ENCODE data around the gene ZSCAN30.
A peak's percentile ranks its signal among the peaks of the same experiment; 100 is the strongest.

Gene ZSCAN30

GRCh38 chr18:35282353-35282752, 7.7 kb downstream of the ZSCAN30 start:
- Histone ChIP-seq H3K27ac (ENCODE audit: low read length) (no peak overlapping the region), H3K27me3 (ENCODE audit: control insufficient read depth in 1 of 2, insufficient read depth in 2 of 2, low read length in 2 of 2) (no peaks in the 10 kb centered on the region), H3K9me3 (ENCODE audit: control insufficient read depth in 2 of 2, low read length in 2 of 2) (no peaks in the 10 kb centered on the region), H3K36me3 (ENCODE audit: control insufficient read depth in 2 of 2, insufficient read depth in 2 of 2, low read length in 2 of 2) (peaks cover 2% of the 10 kb centered on the region in 2 donors), H3K4me3 (ENCODE audit: low read length in 2 of 2) (no peak overlapping the region), H3K4me1 (ENCODE audit: control insufficient read depth, insufficient read depth, low read length) (no peaks in the 10 kb centered on the region), H3K9ac (ENCODE audit: low read length in 2 of 2) (no peak overlapping the region)

DNA sequence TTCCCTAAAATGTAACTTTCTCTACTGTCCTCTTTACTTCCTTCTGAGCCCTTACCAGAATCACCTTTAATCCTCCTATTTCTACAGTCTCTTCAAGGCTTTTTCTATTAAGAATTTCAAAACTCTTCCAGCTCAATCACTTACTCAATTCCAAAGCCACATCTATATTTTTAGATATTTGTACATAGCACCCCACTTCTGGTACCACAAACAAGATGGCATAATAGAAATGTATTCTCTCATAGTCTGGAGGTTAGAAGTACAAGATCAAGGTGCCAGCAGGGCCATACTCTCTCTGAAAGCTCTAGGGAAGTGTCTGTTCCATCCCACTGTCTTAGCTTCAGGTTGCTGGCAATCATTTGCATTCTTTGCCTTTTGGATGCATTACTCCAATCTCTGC, 11.1 kb downstream of the ZSCAN30 start:
- Histone ChIP-seq H3K9ac (ENCODE audit: low read length in 2 of 2) (no peak overlapping the region), H3K36me3 (ENCODE audit: control insufficient read depth in 2 of 2, insufficient read depth in 2 of 2, low read length in 2 of 2) (peaks cover 1 to 2% of the 10 kb centered on the region in 2 donors), H3K4me1 (ENCODE audit: control insufficient read depth, insufficient read depth, low read length) (no peaks in the 10 kb centered on the region), H3K4me3 (ENCODE audit: low read length in 2 of 2) (no peak overlapping the region), H3K27me3 (ENCODE audit: control insufficient read depth in 1 of 2, insufficient read depth in 2 of 2, low read length in 2 of 2) (no peaks in the 10 kb centered on the region), H3K27ac (ENCODE audit: low read length) (no peak overlapping the region), H3K9me3 (ENCODE audit: control insufficient read depth in 2 of 2, low read length in 2 of 2) (no peaks in the 10 kb centered on the region)

DNA sequence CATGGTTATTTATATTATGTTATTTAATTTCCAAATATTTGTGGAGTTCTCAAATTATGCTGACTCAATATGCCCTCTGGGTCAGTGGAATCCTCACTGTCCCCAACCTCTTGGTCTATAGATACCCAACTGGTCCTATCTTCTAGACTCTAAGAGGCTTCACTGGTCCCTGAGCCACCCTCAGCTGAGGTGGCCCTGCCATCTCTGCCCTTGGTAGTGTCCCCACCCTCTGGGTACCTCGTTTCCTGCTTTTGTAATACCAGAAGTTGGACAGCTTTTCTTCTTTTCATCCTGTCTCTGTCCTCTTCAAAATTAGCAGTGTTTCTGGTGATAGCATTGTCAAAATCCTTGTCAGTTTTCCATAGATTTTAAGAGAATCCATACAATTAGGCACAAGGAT, 11.9 kb downstream of the ZSCAN30 start:
- Histone ChIP-seq H3K4me1 (ENCODE audit: control insufficient read depth, insufficient read depth, low read length) (no peaks in the 10 kb centered on the region), H3K36me3 (ENCODE audit: control insufficient read depth in 2 of 2, insufficient read depth in 2 of 2, low read length in 2 of 2) (peaks cover 0 to 4% of the 10 kb centered on the region in 2 donors), H3K27me3 (ENCODE audit: control insufficient read depth in 1 of 2, insufficient read depth in 2 of 2, low read length in 2 of 2) (no peaks in the 10 kb centered on the region), H3K9ac (ENCODE audit: low read length in 2 of 2) (no peak overlapping the region), H3K27ac (ENCODE audit: low read length) (no peak overlapping the region), H3K4me3 (ENCODE audit: low read length in 2 of 2) (no peak overlapping the region), H3K9me3 (ENCODE audit: control insufficient read depth in 2 of 2, low read length in 2 of 2) (no peaks in the 10 kb centered on the region)

- Histone ChIP-seq H3K4me3 (ENCODE audit: low read length in 2 of 2) (no peak overlapping the region), H3K27ac (ENCODE audit: low read length) (no peak overlapping the region), H3K4me1 (ENCODE audit: control insufficient read depth, insufficient read depth, low read length) (no peaks in the 10 kb centered on the region), H3K9me3 (ENCODE audit: control insufficient read depth in 2 of 2, low read length in 2 of 2) (no peaks in the 10 kb centered on the region), H3K36me3 (ENCODE audit: control insufficient read depth in 2 of 2, insufficient read depth in 2 of 2, low read length in 2 of 2) (peaks cover 0 to 4% of the 10 kb centered on the region in 2 donors), H3K27me3 (ENCODE audit: control insufficient read depth in 1 of 2, insufficient read depth in 2 of 2, low read length in 2 of 2) (no peaks in the 10 kb centered on the region), H3K9ac (ENCODE audit: low read length in 2 of 2) (no peak overlapping the region)
Observed at GRCh38 chr18:35277633-35278032, 12.4 kb downstream of the ZSCAN30 start.

DNA sequence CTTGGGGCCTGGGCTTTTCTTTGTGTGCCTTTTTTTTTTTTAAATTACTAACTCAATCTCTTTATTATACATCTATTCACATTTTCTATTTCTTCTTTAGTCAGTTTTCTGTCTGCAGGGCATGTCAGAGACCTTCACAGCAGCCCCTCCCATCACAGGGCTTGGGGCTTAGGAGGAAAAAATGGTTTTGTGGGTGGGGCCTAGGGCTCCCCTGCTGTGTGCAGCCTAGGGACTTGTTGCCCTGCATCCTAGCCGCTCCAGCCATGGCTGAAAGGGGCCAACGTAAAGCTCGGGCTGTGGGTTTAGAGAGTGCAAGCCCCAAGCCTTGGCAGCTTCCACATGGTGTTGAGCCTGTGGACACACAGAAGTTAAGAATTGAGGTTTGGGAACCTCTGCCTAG, 13.8 kb downstream of the ZSCAN30 start:
- Histone ChIP-seq H3K27ac (ENCODE audit: low read length) (no peak overlapping the region), H3K27me3 (ENCODE audit: control insufficient read depth in 1 of 2, insufficient read depth in 2 of 2, low read length in 2 of 2) (no peaks in the 10 kb centered on the region), H3K36me3 (ENCODE audit: control insufficient read depth in 2 of 2, insufficient read depth in 2 of 2, low read length in 2 of 2) (peaks cover 0 to 4% of the 10 kb centered on the region in 2 donors), H3K9me3 (ENCODE audit: control insufficient read depth in 2 of 2, low read length in 2 of 2) (no peaks in the 10 kb centered on the region), H3K4me3 (ENCODE audit: low read length in 2 of 2) (no peak overlapping the region), H3K9ac (ENCODE audit: low read length in 2 of 2) (no peak overlapping the region), H3K4me1 (ENCODE audit: control insufficient read depth, insufficient read depth, low read length) (no peaks in the 10 kb centered on the region)

DNA sequence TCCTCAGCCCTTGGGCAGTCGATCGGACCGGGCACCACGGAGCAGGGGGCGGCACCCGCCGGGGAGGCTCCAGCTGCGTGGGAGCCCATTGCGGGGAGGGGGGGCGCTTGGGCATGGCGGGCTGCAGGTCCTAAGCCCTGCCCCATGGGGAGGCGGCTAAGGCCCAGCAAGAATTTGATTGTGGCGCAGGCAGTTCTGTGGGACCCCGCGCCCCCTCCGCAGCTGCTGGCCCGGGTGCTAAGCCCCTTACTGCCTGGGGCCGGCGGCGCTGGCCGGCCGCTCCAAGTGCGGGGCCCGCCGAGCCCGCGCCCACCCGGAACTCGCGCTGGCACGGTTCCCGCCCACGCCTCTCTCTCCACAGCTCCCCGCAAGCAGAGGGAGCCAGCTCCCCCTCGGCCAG, 18.4 kb downstream of the ZSCAN30 start:
- Histone ChIP-seq H3K9me3 (ENCODE audit: control insufficient read depth in 2 of 2, low read length in 2 of 2) (no peaks in the 10 kb centered on the region), H3K27ac (ENCODE audit: low read length) (no peak overlapping the region), H3K36me3 (ENCODE audit: control insufficient read depth in 2 of 2, insufficient read depth in 2 of 2, low read length in 2 of 2) (peaks cover 0 to 4% of the 10 kb centered on the region in 2 donors), H3K27me3 (ENCODE audit: control insufficient read depth in 1 of 2, insufficient read depth in 2 of 2, low read length in 2 of 2) (no peaks in the 10 kb centered on the region), H3K4me1 (ENCODE audit: control insufficient read depth, insufficient read depth, low read length) (peaks cover 4% of the 10 kb centered on the region), H3K4me3 (ENCODE audit: low read length in 2 of 2) (no peak overlapping the region), H3K9ac (ENCODE audit: low read length in 2 of 2) (no peak overlapping the region)

- Histone ChIP-seq H3K4me3 (ENCODE audit: low read length in 2 of 2) (no peak overlapping the region), H3K36me3 (ENCODE audit: control insufficient read depth in 2 of 2, insufficient read depth in 2 of 2, low read length in 2 of 2) (peaks cover 0 to 4% of the 10 kb centered on the region in 2 donors), H3K27ac (ENCODE audit: low read length) (no peak overlapping the region), H3K4me1 (ENCODE audit: control insufficient read depth, insufficient read depth, low read length) (peaks cover 4% of the 10 kb centered on the region), H3K9ac (ENCODE audit: low read length in 2 of 2) (no peak overlapping the region), H3K9me3 (ENCODE audit: control insufficient read depth in 2 of 2, low read length in 2 of 2) (no peaks in the 10 kb centered on the region), H3K27me3 (ENCODE audit: control insufficient read depth in 1 of 2, insufficient read depth in 2 of 2, low read length in 2 of 2) (no peaks in the 10 kb centered on the region)
Observed at GRCh38 chr18:35268821-35269220, 21.2 kb downstream of the ZSCAN30 start.

DNA sequence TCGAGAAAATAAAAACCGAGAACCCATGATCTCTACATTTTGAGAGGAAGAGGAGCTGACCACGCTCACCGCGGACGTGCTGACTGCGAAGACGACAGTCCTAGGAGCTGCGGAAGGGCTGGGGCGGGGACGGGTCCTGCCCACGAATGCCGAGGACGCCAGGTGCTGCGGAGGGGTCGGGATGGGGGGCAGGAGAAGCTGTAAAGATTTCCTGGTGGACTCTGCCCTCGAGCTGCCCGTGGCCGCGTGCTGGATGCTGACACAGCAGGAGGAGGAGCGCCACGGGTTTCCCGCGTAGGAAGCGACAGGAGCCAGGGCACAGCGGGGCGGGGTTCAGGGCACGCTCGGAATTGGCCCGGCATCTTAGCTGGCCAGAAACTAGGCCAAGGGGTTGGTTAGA, 22.2 kb downstream of the ZSCAN30 start:
- Histone ChIP-seq H3K9me3 (ENCODE audit: control insufficient read depth in 2 of 2, low read length in 2 of 2) (no peaks in the 10 kb centered on the region), H3K36me3 (ENCODE audit: control insufficient read depth in 2 of 2, insufficient read depth in 2 of 2, low read length in 2 of 2) (peaks cover 0 to 4% of the 10 kb centered on the region in 2 donors), H3K4me3 (ENCODE audit: low read length in 2 of 2) (peak overlapping the region; percentile 74 to 86), H3K27me3 (ENCODE audit: control insufficient read depth in 1 of 2, insufficient read depth in 2 of 2, low read length in 2 of 2) (no peaks in the 10 kb centered on the region), H3K4me1 (ENCODE audit: control insufficient read depth, insufficient read depth, low read length) (peaks cover 4% of the 10 kb centered on the region), H3K9ac (ENCODE audit: low read length in 2 of 2) (peak overlapping the region; percentile 71), H3K27ac (ENCODE audit: low read length) (no peak overlapping the region)

- H3K4me3 ChIP-seq (ENCODE audit: low read length in 2 of 2): peak overlapping the region; percentile 74 to 86
- H3K36me3 ChIP-seq (ENCODE audit: control insufficient read depth in 2 of 2, insufficient read depth in 2 of 2, low read length in 2 of 2): peaks cover 5 to 9% of the 10 kb centered on the region in 2 donors
- peaks cover 4% of the 10 kb centered on the region for H3K4me1 ChIP-seq (ENCODE audit: control insufficient read depth, insufficient read depth, low read length)
- H3K27ac ChIP-seq (ENCODE audit: low read length): peak overlapping the region; percentile 70
- no peaks in the 10 kb centered on the region for H3K27me3 ChIP-seq (ENCODE audit: control insufficient read depth in 1 of 2, insufficient read depth in 2 of 2, low read length in 2 of 2)
- H3K9ac ChIP-seq (ENCODE audit: low read length in 2 of 2): peak overlapping the region; percentile 71 to 78
- no peaks in the 10 kb centered on the region for H3K9me3 ChIP-seq (ENCODE audit: control insufficient read depth in 2 of 2, low read length in 2 of 2)
Observed at GRCh38 chr18:35267161-35267651, 22.8 kb downstream of the ZSCAN30 start.

DNA sequence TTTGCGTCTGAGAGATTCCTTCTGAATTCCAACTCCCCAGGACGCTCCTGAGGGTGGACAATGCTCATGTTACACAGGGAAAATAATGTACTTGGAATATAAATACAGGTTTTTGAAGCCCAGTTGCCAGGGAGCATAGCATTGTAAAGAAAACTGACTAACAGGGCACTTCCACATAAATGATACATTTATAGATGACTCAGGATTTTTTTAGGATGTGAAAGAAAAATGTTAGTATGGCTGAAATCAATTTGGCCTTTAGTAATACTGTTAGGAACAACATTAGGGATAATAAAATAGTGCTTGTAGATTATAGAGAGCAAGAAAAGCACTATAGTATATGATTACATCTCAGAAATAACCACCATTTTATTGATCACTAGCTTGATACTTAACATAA, 25.6 kb downstream of the ZSCAN30 start:
- Histone ChIP-seq H3K4me1 (ENCODE audit: control insufficient read depth, insufficient read depth, low read length) (peaks cover 4% of the 10 kb centered on the region), H3K4me3 (ENCODE audit: low read length in 2 of 2) (no peak overlapping the region), H3K27me3 (ENCODE audit: control insufficient read depth in 1 of 2, insufficient read depth in 2 of 2, low read length in 2 of 2) (no peaks in the 10 kb centered on the region), H3K36me3 (ENCODE audit: control insufficient read depth in 2 of 2, insufficient read depth in 2 of 2, low read length in 2 of 2) (peaks cover 10 to 11% of the 10 kb centered on the region in 2 donors), H3K9me3 (ENCODE audit: control insufficient read depth in 2 of 2, low read length in 2 of 2) (no peaks in the 10 kb centered on the region), H3K9ac (ENCODE audit: low read length in 2 of 2) (no peak overlapping the region), H3K27ac (ENCODE audit: low read length) (no peak overlapping the region)

GRCh38 chr18:35256947-35257346, 33.1 kb downstream of the ZSCAN30 start:
- Histone ChIP-seq H3K4me3 (ENCODE audit: low read length in 2 of 2) (no peak overlapping the region), H3K27me3 (ENCODE audit: control insufficient read depth in 1 of 2, insufficient read depth in 2 of 2, low read length in 2 of 2) (no peaks in the 10 kb centered on the region), H3K9me3 (ENCODE audit: control insufficient read depth in 2 of 2, low read length in 2 of 2) (no peaks in the 10 kb centered on the region), H3K36me3 (ENCODE audit: control insufficient read depth in 2 of 2, insufficient read depth in 2 of 2, low read length in 2 of 2) (peaks cover 12 to 30% of the 10 kb centered on the region in 2 donors), H3K4me1 (ENCODE audit: control insufficient read depth, insufficient read depth, low read length) (no peaks in the 10 kb centered on the region), H3K27ac (ENCODE audit: low read length) (no peak overlapping the region), H3K9ac (ENCODE audit: low read length in 2 of 2) (no peak overlapping the region)
